Activated CD8-positive, alpha-beta T cell treated with anti-CD3 and anti-CD28 coated beads, Interleukin-2, amount 10 ng/mL, durations not matched to agents 7 days and 5 days (primary cell): ENCODE measurements around the gene DCUN1D2. TPM values are rescaled to one million over a fixed set of nuclear protein-coding genes. Genes with fewer than 3 reads are reported as not detected.
A peak's percentile ranks its signal among the peaks of the same experiment; 100 is the strongest.

Experiments
- ATAC-seq: fragments of 150-1000 bp; cut with Tn5 transposase; one replicate; pipeline ENCODE4 v1.10.0; 2021; ENCODE audit warnings: moderate library complexity
- CTCF ChIA-PET: fragments of 350-600 bp; sonication (Branson Sonifier 250); formaldehyde crosslinking; loops from one replicate; lab custom pipeline; 2021; ENCODE audit warnings: antibody characterized with exemption; lab: Charles Lee
- POLR2A ChIA-PET: fragments of 350-600 bp; sonication (Branson Sonifier 250); formaldehyde crosslinking; loops from one replicate; lab custom pipeline; 2021; ENCODE audit warnings: antibody characterized with exemption; lab: Charles Lee
- DNase-seq: peaks from one replicate; pipeline ENCODE4 v3.0.0-alpha.2; 2020
- H3K27ac Mint-ChIP-seq: one replicate; pipeline ENCODE4 v1.8.0; 2021; ENCODE audit warnings: mild to moderate bottlenecking, mixed read lengths
- H3K27me3 Mint-ChIP-seq: one replicate; pipeline ENCODE4 v1.8.0; 2021; ENCODE audit warnings: low read depth, mixed read lengths
- H3K36me3 Mint-ChIP-seq: one replicate; pipeline ENCODE4 v1.8.0; 2021; ENCODE audit warnings: low read depth, mixed read lengths
- H3K4me1 Mint-ChIP-seq: one replicate; pipeline ENCODE4 v1.8.0; 2021; ENCODE audit warnings: low read depth, mixed read lengths
- H3K4me3 Mint-ChIP-seq: one replicate; pipeline ENCODE4 v1.8.0; 2021; ENCODE audit warnings: mild to moderate bottlenecking, mixed read lengths
- H3K9me3 Mint-ChIP-seq: one replicate; pipeline ENCODE4 v1.8.0; 2022; ENCODE audit warnings: mixed read lengths; ENCODE audit not compliant: insufficient read depth
- total RNA-seq, 2 experiments: library from RNA; stranded (reverse); gene quantifications; one replicate each; pipeline ENCODE4 v1.2.3, GENCODE V29; 2021

Gene DCUN1D2
- total RNA-seq, 2 experiments from 2014 or later, result 20.1 to 20.8 TPM

GRCh38 chr13:113468472-113469201 lies 21.9 kb downstream of the DCUN1D2 start:
- POLR2A ChIA-PET, result no interaction called here
- DNase-seq, result no peak
- Mint-ChIP-seq H3K36me3 (peaks cover 10% of the 10 kb centered on the region), H3K4me3 (no peak overlapping the region), H3K27ac (no peak overlapping the region), H3K27me3 (no peaks in the 10 kb centered on the region), H3K9me3 (no peaks in the 10 kb centered on the region), H3K4me1 (peaks cover 6% of the 10 kb centered on the region)
- no peak for ATAC-seq
- CTCF ChIA-PET, result no interaction called here

- Mint-ChIP-seq H3K36me3 (peaks cover 10% of the 10 kb centered on the region), H3K9me3 (no peaks in the 10 kb centered on the region), H3K4me3 (no peak overlapping the region), H3K27me3 (no peaks in the 10 kb centered on the region), H3K27ac (no peak overlapping the region), H3K4me1 (peaks cover 6% of the 10 kb centered on the region)
- ATAC-seq, result no peak
- POLR2A ChIA-PET, result no interaction called here
- CTCF ChIA-PET, result no interaction called here
- peak; percentile 8 for DNase-seq
Observed at GRCh38 chr13:113468029-113468428, 22.5 kb downstream of the DCUN1D2 start.

GRCh38 chr13:113466383-113466782 lies 24.1 kb downstream of the DCUN1D2 start:
- ATAC-seq, result no peak
- Mint-ChIP-seq H3K36me3 (peaks cover 9% of the 10 kb centered on the region), H3K4me1 (peaks cover 6% of the 10 kb centered on the region), H3K27ac (no peak overlapping the region), H3K9me3 (no peaks in the 10 kb centered on the region), H3K4me3 (no peak overlapping the region), H3K27me3 (no peaks in the 10 kb centered on the region)
- DNase-seq, result no peak
- ChIA-PET CTCF (interaction anchor here (0.8 to 1.2 kb wide), 3 partner anchors 10 to 96 kb away, joined by 3 to 4 read pairs (median 4); no protein-coding TSS in a partner anchor), POLR2A (interaction anchor here (0.5 kb wide), 1 partner anchor 48 kb away, joined by 3 read pairs; no protein-coding TSS in a partner anchor)

GRCh38 chr13:113465300-113465699 lies 25.2 kb downstream of the DCUN1D2 start:
- Mint-ChIP-seq H3K27ac (no peak overlapping the region), H3K9me3 (no peaks in the 10 kb centered on the region), H3K27me3 (no peaks in the 10 kb centered on the region), H3K4me3 (no peak overlapping the region), H3K36me3 (peaks cover 15% of the 10 kb centered on the region), H3K4me1 (peaks cover 6% of the 10 kb centered on the region)
- ChIA-PET CTCF (interaction anchor here (1.2 to 2.6 kb wide), 2 partner anchors 9 to 97 kb away, joined by 4 to 7 read pairs; no protein-coding TSS in a partner anchor), POLR2A (no interaction called here)
- peak; percentile 14 for DNase-seq
- ATAC-seq, result no peak

DNA sequence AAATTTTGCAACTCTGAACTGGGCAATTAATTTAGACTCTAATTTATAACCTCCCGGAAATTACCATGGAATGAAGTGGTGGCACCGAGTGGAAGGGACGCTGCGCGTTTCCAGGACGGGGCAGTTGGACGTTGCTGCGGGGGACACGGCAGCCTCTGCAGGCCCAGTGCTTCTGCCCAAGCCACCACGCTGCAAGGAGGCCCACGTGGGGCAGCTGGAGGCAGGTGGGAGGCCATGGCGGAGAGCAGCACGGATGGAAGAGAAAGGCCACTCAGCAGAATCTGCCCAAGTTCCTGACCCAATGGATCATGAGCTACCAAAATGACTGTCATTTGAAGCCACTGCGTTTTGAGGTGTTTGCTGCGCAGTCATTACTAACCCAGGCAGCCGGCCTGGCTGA lies 26.0 kb downstream of the DCUN1D2 start:
- Mint-ChIP-seq H3K27me3 (no peaks in the 10 kb centered on the region), H3K36me3 (peaks cover 22% of the 10 kb centered on the region), H3K4me3 (no peak overlapping the region), H3K9me3 (no peaks in the 10 kb centered on the region), H3K4me1 (peaks cover 6% of the 10 kb centered on the region), H3K27ac (no peak overlapping the region)
- ChIA-PET POLR2A (no interaction called here), CTCF (interaction anchor here (2.6 kb wide), 1 partner anchor 98 kb away, joined by 7 read pairs; no protein-coding TSS in a partner anchor)
- DNase-seq (peak; percentile 9), ATAC-seq (no peak)

DNA sequence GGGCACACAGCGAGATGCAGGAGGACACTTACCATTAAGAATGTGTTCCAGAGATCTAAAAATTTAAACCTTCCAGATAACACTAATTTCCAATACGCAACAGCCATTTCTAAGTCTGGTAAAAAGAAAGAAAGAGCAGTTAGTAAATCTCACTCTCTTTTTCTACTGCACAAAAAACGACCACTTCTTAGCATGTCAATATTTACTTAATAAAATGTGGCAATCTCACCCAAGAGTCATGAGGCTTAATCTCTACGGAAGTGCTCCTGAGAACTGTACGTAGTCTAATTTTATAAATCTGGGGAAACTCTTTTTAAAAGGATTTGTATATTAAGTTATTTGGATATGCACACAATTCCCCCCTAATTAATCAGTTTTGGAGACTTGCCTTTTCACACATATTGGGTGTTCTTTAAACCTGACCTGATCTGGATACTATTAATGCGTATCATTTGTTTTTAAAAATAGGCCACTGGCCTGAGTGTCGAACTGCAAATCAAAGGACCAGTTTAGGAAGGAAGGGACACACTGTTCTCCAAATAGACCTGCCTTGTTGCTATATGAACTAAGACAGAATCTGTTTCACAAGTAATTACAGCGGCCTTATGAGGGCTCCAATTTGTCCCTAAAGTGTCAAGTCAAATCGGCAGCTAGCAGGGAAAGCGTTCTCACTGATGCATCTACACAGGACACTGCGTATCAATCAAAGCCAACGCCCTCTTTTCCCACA lies 29.3 kb downstream of the DCUN1D2 start:
- ATAC-seq, result no peak

DNA sequence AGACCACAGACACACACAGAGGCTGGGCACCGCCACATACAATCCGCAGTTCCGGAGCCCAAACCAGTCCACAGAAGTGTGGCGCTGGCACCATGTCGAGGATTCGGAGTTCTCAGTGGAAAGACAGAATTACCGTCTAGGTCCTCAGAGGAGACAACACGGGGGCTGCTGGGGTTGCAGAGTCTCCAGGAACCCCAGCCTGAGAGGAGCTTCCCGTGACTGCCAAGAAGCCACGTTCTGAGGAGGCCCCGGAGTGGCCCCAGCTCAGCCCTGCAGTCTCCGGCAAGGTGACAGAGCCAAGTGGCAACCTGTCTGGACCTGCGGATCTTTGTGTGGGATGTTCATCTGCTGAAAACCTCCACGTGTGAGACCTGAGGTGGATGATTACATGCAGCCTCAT lies 29.9 kb downstream of the DCUN1D2 start:
- no peak for ATAC-seq
- POLR2A ChIA-PET, result no interaction called here
- CTCF ChIA-PET, result no interaction called here

More for the DNA sequence above, 29.3 kb downstream of the DCUN1D2 start:
- Mint-ChIP-seq H3K9me3 (no peaks in the 10 kb centered on the region), H3K4me3 (no peak overlapping the region), H3K36me3 (peaks cover 20% of the 10 kb centered on the region), H3K27ac (no peak overlapping the region), H3K27me3 (no peaks in the 10 kb centered on the region), H3K4me1 (peaks cover 6% of the 10 kb centered on the region)
- DNase-seq, result no peak
- CTCF ChIA-PET, result no interaction called here
- POLR2A ChIA-PET, result no interaction called here

GRCh38 chr13:113460064-113460555 lies 30.4 kb downstream of the DCUN1D2 start:
- Mint-ChIP-seq H3K36me3 (peaks cover 22% of the 10 kb centered on the region), H3K9me3 (no peaks in the 10 kb centered on the region), H3K27ac (no peak overlapping the region), H3K4me3 (no peak overlapping the region), H3K4me1 (peaks cover under 1% of the 10 kb centered on the region), H3K27me3 (no peaks in the 10 kb centered on the region)
- CTCF ChIA-PET, result no interaction called here
- ATAC-seq, result no peak
- no peak for DNase-seq
- POLR2A ChIA-PET, result no interaction called here

More for the DNA sequence above, 29.9 kb downstream of the DCUN1D2 start:
- H3K9me3 Mint-ChIP-seq, result no peaks in the 10 kb centered on the region
- H3K4me1 Mint-ChIP-seq, result peaks cover 5% of the 10 kb centered on the region
- DNase-seq, result no peak
- H3K36me3 Mint-ChIP-seq, result peaks cover 22% of the 10 kb centered on the region
- H3K4me3 Mint-ChIP-seq, result no peak overlapping the region
- H3K27me3 Mint-ChIP-seq, result no peaks in the 10 kb centered on the region
- H3K27ac Mint-ChIP-seq, result no peak overlapping the region

DNA sequence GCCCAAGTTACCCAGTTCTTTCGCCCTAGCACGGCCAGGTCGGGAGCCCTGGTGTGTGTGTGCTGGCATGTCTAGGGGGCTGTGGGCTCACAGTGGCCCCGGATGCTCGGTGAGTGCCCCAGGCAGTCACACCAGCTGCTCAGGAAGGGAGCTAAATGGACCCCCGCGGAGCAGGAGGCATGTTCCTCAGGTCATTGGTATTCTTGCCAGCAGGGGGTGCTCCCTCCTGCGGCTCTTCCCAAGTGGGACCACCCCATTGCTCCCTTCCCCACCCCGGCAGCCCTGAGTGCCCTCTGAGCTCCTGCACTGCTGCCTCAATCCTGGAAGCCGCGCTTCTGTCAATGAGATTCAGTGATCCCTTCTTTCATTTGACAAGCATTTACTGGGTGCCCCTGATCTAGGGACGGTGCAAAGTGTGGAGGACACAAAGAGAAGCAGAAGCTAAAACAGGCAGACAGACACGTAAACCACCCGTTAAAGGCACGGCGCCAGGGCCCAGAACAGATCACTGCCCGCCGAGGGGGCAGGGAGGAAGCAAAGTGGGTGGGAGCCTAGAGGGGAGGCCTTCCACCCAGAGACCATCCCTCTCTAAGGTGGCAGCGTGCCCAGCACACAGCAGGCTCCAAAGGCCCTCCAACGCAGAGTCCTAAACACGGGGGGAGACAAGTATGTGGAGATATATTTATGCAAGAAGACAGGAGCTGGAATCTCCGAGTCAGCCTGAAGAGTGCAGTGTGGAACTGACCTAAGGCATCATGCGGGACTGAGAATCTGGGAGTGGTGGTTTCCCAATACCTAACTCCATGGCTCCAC lies 32.1 kb downstream of the DCUN1D2 start:
- Mint-ChIP-seq H3K4me3 (no peak overlapping the region), H3K36me3 (peaks cover 25% of the 10 kb centered on the region), H3K27me3 (no peaks in the 10 kb centered on the region), H3K4me1 (no peaks in the 10 kb centered on the region), H3K27ac (no peak overlapping the region), H3K9me3 (no peaks in the 10 kb centered on the region)
- DNase-seq (no peak), ATAC-seq (no peak)
- ChIA-PET POLR2A (no interaction called here), CTCF (interaction anchor here (1.8 kb wide), 1 partner anchor 104 kb away, joined by 8 read pairs; no protein-coding TSS in a partner anchor)

- Mint-ChIP-seq H3K36me3 (peaks cover 25% of the 10 kb centered on the region), H3K4me1 (no peaks in the 10 kb centered on the region), H3K27ac (no peak overlapping the region), H3K27me3 (no peaks in the 10 kb centered on the region), H3K9me3 (no peaks in the 10 kb centered on the region), H3K4me3 (no peak overlapping the region)
- ChIA-PET CTCF (interaction anchor here (1.3 to 1.8 kb wide), 2 partner anchors 8 to 105 kb away, joined by 4 to 8 read pairs; no protein-coding TSS in a partner anchor), POLR2A (no interaction called here)
- DNase-seq, result no peak
- no peak for ATAC-seq
Observed at GRCh38 chr13:113457510-113457909, 33.0 kb downstream of the DCUN1D2 start.

- Mint-ChIP-seq H3K4me3 (no peak overlapping the region), H3K4me1 (no peaks in the 10 kb centered on the region), H3K36me3 (peaks cover 23% of the 10 kb centered on the region), H3K27ac (no peak overlapping the region), H3K27me3 (no peaks in the 10 kb centered on the region), H3K9me3 (no peaks in the 10 kb centered on the region)
- ChIA-PET POLR2A (no interaction called here), CTCF (interaction anchor here (1.3 kb wide), 1 partner anchor 9 kb away, joined by 4 read pairs; no protein-coding TSS in a partner anchor)
- DNase-seq (no peak), ATAC-seq (no peak)
Observed at GRCh38 chr13:113456116-113456702, 34.3 kb downstream of the DCUN1D2 start.
